HEK293 (cell line): ENCODE data around the gene GPN1.

Source experiments
- FEZF1 ChIP-seq: fragments of 450-650 bp; formaldehyde crosslinking; IDR thresholded peaks from 2 replicates; pipeline ENCODE4 v1.5.1; 2016; ENCODE audit warnings: missing biosample characterization, missing genetic modification characterization
- IKZF3 ChIP-seq: fragments of 450-650 bp; IDR thresholded peaks from 2 replicates; pipeline ENCODE4 v1.5.0; 2018; ENCODE audit warnings: missing biosample characterization, mild to moderate bottlenecking, missing genetic modification characterization, moderate library complexity
- YY1 ChIP-seq: fragments of 450-650 bp; formaldehyde crosslinking; IDR thresholded peaks from 2 replicates; pipeline ENCODE4 v1.5.1; 2018; ENCODE audit warnings: missing biosample characterization, missing genetic modification characterization
- ZFP3 ChIP-seq: fragments of 450-650 bp; formaldehyde crosslinking; IDR thresholded peaks from 2 replicates; pipeline ENCODE4 v1.5.1; 2016; ENCODE audit warnings: low read depth, missing biosample characterization, missing genetic modification characterization
- ZNF157 ChIP-seq: fragments of 450-650 bp; formaldehyde crosslinking; IDR thresholded peaks from 2 replicates; pipeline ENCODE4 v1.5.1; 2016; ENCODE audit warnings: missing biosample characterization, missing genetic modification characterization
- ZNF211 ChIP-seq: fragments of 450-650 bp; formaldehyde crosslinking; IDR thresholded peaks from 2 replicates; pipeline ENCODE4 v1.5.1; 2016; ENCODE audit warnings: low read depth, missing biosample characterization, missing genetic modification characterization
- ZNF624 ChIP-seq: fragments of 450-650 bp; formaldehyde crosslinking; IDR thresholded peaks from 2 replicates; pipeline ENCODE4 v1.5.1; 2017; ENCODE audit warnings: missing biosample characterization, missing genetic modification characterization
- ZNF707 ChIP-seq: fragments of 450-650 bp; formaldehyde crosslinking; IDR thresholded peaks from 2 replicates; pipeline ENCODE4 v1.5.1; 2016; ENCODE audit warnings: missing biosample characterization, missing genetic modification characterization
- ZNF747 ChIP-seq: fragments of 450-650 bp; formaldehyde crosslinking; IDR thresholded peaks from 2 replicates; pipeline ENCODE4 v1.5.1; 2016; ENCODE audit warnings: missing biosample characterization, missing genetic modification characterization
- ZNF792 ChIP-seq: fragments of 450-650 bp; formaldehyde crosslinking; IDR thresholded peaks from 2 replicates; pipeline ENCODE4 v1.5.1; 2016; ENCODE audit warnings: missing biosample characterization, missing genetic modification characterization
- TF ChIP-seq, protein P1 (sequence below): fragments of 450-650 bp; formaldehyde crosslinking; IDR thresholded peaks from 2 replicates; pipeline ENCODE4 v1.5.1; 2016; ENCODE audit warnings: missing biosample characterization, missing genetic modification characterization
- TF ChIP-seq, protein P2 (sequence below): fragments of 450-650 bp; formaldehyde crosslinking; IDR thresholded peaks from 2 replicates; pipeline ENCODE4 v1.5.1; 2016; ENCODE audit warnings: missing biosample characterization, missing genetic modification characterization
- TF ChIP-seq, protein P3 (sequence below): IDR thresholded peaks from 2 replicates; pipeline ENCODE4 v1.6.1; 2011; ENCODE audit warnings: mild to moderate bottlenecking, low read depth, low read length, borderline replicate concordance

DNA sequence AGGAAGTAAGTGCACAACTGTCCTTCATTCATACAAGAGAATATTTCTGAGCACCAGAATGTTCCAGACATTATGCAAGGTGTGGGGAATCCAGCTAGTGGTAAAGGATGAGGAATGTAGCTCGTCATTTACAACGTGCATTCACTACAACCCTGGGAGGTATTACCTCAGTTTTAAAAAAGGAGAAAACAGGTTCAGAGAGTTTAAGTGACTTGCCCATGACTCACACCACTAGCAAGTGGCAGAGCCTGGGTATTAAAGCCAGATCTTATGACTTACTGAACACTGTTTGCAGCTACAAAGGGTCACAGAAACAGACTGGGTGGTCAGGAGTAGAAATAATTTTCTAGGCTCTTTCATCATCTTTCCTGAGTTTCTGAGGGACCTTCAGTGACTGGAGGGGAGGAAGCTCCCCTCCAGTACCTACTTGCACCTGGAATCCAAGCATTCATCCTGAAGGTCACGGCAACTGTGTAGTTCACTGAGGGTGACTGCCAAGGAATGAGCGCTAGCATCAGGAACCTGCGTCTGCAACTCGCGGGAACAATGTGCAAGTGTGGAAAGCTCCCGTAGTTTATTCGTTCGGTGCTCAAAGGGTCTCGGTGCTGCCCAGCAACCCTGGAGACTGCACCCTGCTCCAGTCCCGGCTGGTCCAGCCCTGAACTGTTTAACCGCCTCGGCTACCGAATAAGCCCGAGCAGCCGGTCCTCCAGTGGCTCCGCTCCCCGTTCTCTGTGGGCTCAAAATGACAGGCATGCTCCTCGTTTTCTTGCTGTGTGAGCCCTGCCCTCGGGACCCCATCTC, 685 bp upstream of the GPN1 start:
- no peak for TF ChIP-seq ZNF211
- TF ChIP-seq, protein P1, sequence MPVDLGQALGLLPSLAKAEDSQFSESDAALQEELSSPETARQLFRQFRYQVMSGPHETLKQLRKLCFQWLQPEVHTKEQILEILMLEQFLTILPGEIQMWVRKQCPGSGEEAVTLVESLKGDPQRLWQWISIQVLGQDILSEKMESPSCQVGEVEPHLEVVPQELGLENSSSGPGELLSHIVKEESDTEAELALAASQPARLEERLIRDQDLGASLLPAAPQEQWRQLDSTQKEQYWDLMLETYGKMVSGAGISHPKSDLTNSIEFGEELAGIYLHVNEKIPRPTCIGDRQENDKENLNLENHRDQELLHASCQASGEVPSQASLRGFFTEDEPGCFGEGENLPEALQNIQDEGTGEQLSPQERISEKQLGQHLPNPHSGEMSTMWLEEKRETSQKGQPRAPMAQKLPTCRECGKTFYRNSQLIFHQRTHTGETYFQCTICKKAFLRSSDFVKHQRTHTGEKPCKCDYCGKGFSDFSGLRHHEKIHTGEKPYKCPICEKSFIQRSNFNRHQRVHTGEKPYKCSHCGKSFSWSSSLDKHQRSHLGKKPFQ (tag by site-specific recombination) = no peak
- TF ChIP-seq ZNF747 (tag by site-specific recombination) = no peak
- TF ChIP-seq, protein P2, sequence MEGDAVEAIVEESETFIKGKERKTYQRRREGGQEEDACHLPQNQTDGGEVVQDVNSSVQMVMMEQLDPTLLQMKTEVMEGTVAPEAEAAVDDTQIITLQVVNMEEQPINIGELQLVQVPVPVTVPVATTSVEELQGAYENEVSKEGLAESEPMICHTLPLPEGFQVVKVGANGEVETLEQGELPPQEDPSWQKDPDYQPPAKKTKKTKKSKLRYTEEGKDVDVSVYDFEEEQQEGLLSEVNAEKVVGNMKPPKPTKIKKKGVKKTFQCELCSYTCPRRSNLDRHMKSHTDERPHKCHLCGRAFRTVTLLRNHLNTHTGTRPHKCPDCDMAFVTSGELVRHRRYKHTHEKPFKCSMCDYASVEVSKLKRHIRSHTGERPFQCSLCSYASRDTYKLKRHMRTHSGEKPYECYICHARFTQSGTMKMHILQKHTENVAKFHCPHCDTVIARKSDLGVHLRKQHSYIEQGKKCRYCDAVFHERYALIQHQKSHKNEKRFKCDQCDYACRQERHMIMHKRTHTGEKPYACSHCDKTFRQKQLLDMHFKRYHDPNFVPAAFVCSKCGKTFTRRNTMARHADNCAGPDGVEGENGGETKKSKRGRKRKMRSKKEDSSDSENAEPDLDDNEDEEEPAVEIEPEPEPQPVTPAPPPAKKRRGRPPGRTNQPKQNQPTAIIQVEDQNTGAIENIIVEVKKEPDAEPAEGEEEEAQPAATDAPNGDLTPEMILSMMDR = no peak
- TF ChIP-seq IKZF3 (tag by site-specific recombination) = no peak
- TF ChIP-seq, protein P3, sequence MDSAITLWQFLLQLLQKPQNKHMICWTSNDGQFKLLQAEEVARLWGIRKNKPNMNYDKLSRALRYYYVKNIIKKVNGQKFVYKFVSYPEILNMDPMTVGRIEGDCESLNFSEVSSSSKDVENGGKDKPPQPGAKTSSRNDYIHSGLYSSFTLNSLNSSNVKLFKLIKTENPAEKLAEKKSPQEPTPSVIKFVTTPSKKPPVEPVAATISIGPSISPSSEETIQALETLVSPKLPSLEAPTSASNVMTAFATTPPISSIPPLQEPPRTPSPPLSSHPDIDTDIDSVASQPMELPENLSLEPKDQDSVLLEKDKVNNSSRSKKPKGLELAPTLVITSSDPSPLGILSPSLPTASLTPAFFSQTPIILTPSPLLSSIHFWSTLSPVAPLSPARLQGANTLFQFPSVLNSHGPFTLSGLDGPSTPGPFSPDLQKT = no peak
- TF ChIP-seq ZNF707 (tag by site-specific recombination) = no peak
- 0 out of 2 replicates have a peak, but pooled peaks have one; percentile 12 for TF ChIP-seq FEZF1 (tag by site-specific recombination)
- TF ChIP-seq YY1 = no peak
- TF ChIP-seq ZNF792 = no peak
- no peak for TF ChIP-seq ZNF624 (tag by site-specific recombination)
- TF ChIP-seq ZNF157 = no peak
- no peak for TF ChIP-seq ZFP3
